Stimulated activated CD4-positive, alpha-beta T cell treated with anti-CD3 and anti-CD28 coated beads, Interleukin-12 subunit alpha, Interleukin-12 subunit beta, amount 100 ng/mL, for 24 hours (primary cell): ENCODE results near the gene ACY1.
"Not testable (repeated sequence)": the region's sequence is repeated elsewhere in the genome, so short reads cannot be mapped to it uniquely, and the experiment has no call there.

Experiments used
- DNase-seq, 2 experiments: peaks; one replicate each; pipeline ENCODE4 v3.0.0-alpha.2; 2020; ENCODE audit warnings: low read depth in 2 of 2

ACY1 gene

DNA sequence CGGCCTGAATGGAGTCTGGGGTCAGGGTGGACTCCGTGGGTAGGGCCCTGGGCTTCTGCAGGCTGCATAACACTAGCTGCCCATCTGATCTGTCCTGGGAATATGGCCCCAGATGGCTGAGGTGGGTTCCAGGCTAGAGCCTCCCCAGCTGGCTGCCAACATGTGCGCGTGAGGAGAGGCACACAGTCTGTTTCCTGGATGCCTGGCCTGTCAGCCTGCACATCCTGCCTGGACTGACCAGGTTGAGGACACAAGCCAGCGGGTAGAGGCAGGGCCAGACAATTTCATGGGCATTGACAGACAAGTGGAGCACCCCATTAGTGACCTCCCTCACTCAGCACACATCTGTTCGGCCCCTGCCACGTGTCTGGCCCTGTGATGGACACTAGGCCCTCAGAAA lies 42.1 kb downstream of the ACY1 start:
- no peak for DNase-seq

DNA sequence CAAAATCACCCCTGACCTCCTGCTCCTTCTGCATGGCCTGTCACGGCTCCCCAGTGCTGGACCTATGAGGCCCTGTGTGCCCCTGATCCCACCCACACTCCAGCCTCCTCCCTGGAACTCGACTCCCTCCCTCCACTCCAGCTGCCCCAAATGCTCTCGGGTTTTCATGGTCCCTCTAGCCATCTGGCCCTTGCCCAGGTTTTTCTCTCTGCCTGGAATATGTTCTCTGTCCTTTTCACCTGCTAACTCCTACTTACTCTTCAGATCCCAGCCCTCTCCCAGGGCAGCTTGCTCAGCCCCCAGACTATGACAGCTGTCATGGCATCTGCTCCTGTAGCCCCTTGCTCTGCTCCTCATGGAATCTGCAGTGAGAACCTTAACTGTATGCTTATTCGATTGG lies 42.7 kb downstream of the ACY1 start:
- DNase-seq, result no peak

DNA sequence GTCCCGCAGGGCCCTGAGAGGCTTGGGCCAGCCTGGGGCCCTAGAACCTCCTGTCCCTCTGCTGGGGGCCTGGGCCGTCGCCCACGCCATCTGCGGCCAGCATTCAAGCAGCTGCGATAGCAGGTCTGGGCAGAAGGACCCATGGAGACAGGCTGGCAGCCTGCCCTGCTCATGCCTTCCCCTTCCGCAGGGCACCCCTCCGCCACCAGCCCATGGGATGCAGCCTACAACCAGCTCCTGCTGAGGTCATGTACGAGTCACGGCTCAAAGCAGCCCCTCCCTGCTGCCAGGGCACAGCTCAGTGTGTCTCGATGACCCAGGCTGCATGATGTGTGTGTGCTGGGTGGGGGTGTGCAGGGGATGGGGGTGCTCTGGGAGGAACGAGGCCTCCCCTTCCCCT lies 45.2 kb downstream of the ACY1 start:
- DNase-seq, result no peak

DNA sequence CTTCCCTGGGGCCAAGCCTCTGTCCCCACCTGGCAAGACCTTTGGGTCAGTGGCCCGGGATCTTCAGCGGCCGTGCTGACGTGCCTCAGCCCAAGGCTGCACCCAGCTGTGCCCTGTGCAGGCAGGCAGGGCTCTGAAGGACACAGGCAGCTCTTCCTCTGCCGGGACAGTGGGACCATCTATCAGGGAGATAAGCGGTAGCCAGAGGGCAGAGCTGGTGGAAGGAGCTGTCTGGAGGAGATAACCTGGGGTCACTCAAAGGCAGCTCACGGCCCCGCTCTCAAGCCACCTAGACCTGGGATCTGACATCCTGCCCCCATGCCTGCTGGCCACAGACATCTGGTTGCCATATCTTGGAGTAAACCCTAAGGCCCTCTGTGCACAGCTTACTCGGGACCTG lies 45.7 kb downstream of the ACY1 start:
- DNase-seq, result no peak

DNA sequence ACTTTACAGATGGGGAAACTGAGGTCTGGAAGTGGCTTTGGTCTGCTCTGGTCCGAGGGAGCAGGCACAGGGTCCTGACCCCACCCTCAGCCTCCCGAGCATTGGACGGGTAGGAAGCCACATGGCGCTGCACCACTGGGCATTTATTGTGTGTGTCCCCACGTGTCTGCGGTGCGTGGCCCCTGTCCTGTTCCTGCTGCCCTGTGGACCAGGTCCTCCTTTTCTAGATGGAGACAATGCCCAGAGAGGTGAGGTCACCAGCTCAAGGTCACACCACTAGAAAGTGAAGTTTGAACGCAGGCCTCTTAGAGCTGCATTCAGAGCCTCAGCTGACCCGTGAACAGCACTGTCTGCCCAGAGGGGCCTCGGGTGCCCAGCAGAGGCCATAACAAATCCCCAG lies 46.2 kb downstream of the ACY1 start:
- no peak for DNase-seq

DNA sequence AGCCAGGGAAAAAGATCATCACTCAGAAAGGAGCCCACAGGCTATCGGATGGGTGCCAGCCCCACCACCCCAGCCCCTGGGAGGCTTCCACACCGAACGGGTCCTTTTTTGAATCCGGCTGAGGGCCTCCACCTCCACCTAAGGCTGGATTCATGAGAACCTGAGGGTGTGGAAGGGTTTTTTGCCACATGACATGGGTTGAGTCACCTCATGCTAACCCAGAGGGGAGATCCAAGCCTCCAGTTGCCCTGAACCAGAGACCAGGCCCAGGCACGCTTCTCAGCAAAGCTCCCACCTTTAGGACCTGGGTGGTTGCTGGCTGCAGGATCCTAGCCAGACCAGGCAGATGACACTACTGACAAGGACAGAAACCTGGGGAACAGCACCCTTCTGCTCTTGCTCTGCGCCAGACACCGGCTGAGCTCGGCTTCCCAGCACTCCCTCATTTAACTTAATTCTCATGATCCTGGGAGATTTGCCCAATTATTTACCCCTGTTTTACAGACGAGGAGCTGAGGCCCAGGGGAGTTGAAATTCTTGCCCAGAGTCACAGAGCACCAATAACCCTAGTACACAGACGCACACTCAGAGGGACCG lies 47.5 kb downstream of the ACY1 start:
- DNase-seq, result no peak

DNA sequence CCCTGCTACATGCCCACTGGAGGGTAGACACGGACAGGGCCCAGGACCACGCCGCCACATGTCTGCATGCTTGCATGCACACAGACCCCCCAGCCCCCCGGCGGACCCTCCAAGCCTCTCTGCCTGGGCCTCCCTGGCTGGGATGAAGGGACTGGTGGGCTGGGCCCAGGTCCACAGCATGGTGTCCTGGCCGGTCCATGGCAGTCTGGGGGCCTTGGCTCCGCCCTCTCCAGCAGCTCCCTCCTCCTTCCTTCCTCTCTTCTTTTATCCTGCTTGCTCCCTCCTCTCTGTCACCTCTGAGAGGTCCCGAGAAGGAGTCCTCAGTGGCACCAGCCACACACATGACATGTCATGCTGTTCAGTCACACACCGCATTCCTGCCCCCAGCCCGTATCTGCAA lies 48.6 kb downstream of the ACY1 start:
- DNase-seq, result no peak

DNA sequence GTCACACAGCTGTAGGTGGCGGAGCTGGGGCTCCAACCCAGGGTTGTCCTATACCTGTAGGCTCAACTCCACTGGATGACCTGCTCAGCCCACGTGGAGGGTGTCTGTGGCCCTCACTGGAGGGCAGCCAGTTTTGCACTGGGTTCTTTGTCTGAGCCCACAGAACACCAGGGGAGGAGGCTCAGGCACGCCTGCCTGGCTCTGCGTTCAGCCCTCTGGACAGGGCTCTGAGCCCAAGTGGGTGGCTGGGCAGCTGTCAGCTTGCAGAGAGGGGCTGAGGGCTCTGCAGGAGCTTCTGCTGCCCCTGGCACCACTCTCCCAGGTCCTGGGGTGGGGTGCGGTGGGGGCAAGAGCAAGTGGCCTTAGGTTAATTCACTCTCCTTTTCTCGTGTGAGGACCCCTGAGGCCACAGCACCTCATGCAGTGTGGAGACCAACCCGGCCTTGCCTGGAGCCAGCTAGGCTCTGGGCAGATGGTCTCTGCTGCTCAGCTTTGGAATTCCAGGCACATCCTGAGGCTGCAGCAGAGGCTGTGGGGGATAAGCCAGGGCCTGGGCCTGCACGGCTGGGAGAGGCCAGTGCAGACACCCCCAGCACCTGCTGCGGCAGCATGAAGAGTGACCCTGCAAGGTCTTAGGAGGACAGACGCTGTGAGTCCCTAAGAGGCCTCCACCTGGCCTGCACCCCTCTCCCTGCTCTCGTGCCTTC lies 49.5 kb downstream of the ACY1 start:
- no peak for DNase-seq

DNA sequence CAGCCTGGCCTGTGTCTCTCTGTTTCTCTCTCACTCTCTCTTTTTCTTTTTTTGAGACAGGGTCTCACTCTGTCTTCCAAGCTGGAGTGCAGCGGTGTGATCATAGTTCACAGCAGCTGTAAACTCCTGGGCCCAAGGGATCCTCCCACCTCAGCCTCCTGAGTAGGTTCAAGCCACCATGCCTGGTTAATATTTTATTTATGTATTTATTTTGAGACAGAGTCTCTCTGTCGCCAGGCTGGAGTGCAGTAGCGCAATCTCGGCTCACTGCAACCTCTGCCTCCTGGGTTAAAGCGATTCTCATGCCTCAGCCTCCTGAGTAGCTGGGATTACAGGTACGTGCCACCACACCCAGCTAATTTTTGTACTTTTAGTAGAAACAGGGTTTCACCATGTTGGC lies 50.4 kb downstream of the ACY1 start:
- DNase-seq, result not testable (repeated sequence)

DNA sequence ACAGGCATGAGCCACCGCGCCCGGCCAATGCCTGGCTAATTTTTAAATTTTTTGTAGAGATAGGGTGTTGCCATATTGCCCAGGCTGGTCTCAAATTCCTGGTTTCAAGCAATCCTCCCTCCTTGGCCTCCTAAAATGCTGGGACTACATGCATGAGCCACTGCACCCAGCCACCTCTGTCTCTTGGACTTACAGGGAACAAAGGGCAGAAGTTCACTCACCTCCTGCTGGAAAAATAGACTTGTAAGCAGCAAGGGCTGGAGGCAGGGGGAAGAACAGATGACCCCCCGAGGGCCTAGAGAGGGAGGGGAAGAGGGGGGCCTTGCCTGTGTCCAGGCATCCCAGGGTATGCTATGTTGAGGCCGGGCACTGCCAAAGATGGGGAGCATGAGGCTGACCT lies 50.9 kb downstream of the ACY1 start:
- DNase-seq, result no peak

DNA sequence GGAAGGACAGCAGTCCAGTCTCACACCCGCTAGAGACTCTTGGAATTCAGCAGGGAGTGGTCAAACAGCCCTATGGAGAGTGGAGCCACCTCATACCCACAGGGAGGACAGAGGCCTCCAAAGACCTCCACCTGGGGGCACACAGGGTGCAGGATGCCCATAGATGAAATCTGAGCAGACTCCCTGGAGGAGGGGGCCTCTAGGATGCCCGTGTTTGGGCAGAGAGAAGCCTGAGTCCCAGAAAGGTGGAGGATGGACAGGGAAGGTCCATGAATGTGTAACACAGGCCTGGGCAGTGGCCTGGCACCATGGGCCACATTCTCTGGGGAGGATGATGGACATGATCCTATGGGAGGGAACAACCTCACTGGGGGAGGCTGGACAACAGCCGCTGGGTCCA lies 51.3 kb downstream of the ACY1 start:
- no peak for DNase-seq

DNA sequence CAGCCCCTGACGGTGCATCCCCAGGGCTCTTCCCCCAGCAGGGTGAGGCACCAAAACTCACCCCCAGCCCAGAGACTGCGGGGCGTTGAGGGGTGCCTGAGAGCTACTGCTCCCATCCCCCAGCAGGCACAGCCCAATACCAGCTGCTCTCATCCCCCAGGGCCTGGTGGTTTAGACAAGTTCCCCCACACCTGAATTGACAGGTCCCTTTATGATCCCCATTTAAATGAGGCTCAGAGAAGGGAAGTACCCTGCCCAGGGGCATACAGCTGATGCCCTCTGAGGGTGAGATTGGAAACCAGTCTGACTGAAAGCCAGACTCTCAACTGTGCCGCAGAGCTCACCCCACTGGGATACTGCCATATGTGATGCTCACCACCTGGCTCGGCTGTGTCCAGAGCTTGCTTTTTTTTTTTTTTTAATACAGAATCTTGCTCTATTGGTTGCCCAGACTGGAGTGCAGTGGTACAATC lies 52.9 kb downstream of the ACY1 start:
- DNase-seq, result no peak

DNA sequence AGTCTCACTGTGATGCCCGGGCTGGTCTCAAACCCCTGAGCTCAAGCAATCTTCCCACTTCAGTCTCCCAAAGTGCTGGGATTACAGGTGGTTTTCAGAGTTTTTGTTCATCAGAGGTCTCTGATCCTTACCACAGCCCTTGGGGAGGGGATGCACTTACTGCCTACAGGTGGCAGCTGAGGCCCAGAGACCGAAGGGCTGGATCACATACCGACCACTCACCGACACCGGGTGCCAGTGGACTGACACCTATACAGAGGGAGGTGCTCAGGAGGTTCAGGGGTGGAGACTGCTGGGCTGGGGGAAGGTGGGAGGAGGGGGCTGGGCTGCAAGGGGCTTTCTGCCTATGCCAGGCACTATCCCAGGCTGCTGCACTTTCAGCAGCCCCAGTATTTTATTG lies 53.5 kb downstream of the ACY1 start:
- DNase-seq, result no peak

DNA sequence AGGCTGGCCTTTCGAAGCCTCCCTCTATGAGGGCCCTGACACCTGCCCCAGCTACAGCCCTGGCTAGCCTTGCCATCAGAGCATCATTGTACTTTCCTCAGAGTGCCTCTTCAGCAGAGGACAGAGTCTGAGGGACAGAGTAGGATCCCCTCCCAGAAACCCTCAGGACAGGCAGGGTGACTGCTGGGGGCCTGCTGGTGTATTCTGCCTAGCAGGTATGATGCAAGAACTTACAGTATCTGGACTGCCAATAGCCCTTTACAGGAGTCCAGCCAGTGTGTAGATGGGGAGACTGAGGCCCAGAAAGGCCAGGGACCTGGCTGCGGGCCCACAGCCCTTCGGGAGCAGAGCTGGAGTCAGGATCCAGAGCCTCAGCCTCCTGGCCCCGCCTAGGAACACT lies 54.0 kb downstream of the ACY1 start:
- no peak for DNase-seq

DNA sequence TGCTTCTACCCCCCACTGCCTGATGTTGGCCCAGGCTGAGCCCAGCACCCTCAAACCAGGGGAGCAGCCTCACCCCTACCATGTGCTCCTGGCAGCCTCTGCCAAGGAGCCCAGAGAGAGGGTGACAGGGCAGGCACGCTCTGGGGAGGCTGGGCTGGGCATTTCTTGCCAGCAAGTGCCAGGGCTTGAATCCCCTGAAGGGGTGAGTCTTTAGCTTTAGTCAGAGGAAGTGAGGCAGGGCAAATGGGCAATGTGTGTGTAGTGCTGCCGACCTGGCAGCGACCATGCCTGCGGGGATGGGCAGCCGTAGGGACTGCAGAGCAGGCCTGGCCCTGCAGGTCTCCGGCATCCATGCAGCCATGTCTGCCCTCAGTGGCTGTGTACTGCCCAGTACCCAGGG lies 54.9 kb downstream of the ACY1 start:
- no peak for DNase-seq
